ENCODE measurements around the gene BRD3OS.
"Not testable (repeated sequence)": the region's sequence is repeated elsewhere in the genome, so short reads cannot be mapped to it uniquely, and the experiment has no call there.

BRD3OS gene

DNA sequence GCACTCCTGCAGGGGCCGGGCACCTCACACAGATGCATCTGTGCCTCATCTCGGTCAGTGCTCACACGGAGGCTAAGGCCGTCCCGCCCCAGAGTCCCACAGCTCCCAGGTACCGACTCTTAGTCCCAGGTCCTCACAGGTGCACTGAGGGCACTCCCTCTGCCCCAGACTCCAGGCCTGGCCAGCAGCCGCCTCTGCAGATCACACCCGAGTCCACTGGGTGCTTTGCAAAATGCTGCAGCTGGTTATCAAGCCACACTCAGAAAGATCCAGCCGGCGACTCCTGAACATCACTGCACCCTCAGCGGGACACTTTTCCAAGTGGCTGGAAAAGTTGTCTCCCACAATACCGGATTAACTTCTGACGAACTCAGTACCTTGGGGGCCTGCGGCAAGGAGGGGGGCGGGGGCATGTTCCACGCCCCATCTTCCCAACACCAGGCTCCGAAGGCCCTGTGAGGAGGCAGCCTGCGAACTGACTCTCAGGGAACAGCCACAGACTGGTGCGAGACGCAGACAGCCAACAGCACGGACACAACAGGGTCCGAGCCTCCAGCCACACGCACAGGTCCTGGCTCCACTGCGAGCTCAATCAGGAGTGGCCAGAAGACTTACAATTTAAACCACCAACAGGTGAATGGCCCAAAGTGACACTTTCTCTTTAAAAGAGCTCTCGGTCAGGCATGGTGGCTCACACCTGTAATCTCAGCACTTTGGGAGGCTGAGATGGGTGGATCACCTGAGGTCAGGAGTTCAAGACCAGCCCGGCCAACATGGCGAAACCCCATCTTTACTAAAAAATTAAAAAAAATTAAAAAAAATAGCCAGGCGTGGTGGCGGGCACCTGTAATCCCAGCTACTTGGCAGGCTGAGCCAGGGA, 38.5 kb downstream of the BRD3OS start:
- DNase-seq (ENCODE audit: low spot score), result no peak

DNA sequence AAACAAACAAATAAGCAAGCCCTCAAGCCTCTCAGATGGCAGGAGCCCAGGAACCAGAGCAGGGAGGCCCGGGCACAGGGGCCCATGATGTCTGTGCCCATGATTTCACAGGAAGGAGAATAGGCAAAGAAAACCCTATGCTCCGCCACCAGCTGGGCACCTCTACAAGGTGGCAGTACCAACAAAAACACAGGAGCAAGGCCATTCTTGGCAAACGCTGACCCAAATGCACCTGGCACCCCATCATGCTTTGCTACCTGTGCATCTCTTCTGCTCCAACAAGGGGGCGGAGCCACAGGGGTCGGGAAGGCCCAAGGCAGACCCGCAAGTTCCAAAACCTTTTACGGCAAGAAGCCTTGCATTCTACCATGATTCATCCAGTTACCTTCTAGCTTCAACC, 39.4 kb downstream of the BRD3OS start:
- no peak for DNase-seq (ENCODE audit: low spot score)

DNA sequence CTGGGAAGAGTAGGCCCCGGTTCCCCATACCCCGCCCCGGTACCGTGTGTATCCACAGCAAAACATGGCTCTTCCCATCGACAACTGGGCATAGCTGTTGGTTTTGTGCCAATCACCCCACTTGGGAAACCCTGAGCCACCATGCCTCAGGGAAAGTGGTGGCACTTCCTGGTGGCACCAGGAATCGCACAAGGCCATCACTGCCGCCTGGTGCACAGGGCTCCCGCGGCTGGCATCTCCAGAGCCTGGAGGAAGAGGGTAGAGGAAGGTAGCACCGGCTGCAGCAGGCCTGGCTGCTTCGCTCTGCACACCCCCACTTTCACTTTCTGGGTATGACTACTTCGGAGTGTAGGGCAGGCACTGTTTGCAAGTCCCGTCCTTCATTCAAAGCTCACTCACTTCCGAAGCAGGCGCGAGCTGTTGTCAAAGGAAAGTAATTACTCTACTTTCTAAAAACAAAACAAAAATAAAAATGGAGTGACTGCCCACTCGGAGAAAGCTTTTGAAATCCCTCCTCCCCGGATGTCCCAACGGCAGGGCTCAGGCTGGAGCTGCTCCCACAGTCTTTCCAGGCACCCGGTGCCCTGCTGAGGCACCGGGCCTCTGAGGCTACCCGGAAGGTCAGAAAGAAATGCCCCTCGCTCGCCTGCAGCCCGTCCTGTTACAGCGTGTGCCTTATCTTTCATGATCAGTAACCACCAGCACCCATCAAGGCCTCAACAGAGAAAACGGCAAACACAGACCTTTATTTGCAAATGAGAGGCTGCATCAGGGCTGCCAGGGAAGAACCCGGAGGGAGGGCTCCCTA, 40.5 kb downstream of the BRD3OS start:
- peak; percentile 73 for DNase-seq (ENCODE audit: low spot score)

DNA sequence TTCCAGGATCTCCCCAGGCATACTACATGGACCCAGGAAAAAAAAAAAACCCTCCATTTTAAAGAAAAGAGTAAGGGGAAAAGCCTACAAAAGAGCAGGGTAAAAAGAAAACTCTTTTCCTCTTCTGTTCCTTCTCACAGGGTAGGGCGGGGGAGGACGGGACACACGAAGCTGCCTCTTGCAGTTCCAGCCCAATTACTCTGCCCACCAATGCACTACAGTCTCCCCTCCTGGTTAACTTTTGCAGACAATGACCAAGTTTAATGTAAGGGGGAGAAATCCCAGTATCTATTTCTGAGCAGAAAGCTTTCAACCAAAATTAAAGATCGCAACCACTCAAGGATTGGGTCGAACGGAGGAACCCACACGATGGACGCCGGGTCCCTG, 41.2 kb downstream of the BRD3OS start:
- no peak for DNase-seq (ENCODE audit: low spot score)

DNA sequence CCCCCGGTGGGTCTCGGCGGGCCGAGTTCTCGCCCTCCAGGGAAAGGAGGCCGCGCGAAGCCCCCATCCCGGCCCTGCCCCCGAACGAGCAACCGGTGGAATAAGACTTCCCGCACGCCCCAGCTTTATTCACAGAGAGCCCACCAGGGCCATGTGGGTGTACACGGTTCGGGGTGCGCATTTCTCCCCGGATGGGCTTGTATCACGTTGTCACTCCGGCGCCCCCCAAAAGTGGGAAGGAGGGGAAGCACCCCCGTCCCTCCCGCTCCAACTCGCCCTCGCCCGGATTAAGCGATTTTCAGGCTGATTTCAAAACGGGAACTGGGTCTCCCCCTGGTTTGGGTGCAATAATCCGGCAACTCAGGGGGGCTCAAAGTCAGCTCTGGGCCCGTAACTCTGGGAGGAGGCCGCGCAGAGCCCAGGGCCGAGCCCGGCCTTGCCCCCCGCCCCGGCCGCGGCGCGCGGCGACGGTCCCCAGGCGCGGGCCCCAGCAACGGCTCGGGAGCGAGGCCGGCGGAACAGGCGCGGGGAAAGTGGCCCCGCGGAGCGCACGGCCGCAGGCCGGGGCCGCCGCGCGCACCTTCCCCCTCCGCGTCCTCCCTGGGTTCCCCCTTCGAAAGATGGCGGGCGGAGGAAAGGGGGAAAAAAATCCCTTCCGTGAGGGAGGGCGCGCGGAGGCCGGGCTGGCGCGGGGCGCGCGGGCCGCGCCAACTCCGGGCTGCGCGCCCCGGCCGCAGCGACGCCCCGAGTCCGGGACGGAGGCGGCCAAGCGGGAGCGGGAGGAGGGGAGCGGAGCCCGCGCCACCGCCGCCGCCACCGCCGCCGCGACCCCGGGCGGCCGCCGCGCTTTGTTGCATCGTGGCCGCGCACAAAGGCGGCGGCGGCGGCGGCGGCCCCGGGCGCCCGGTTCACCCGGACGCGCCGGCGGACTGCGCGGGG, 41.9 kb downstream of the BRD3OS start:
- peak; percentile 37 for DNase-seq (ENCODE audit: low spot score)

DNA sequence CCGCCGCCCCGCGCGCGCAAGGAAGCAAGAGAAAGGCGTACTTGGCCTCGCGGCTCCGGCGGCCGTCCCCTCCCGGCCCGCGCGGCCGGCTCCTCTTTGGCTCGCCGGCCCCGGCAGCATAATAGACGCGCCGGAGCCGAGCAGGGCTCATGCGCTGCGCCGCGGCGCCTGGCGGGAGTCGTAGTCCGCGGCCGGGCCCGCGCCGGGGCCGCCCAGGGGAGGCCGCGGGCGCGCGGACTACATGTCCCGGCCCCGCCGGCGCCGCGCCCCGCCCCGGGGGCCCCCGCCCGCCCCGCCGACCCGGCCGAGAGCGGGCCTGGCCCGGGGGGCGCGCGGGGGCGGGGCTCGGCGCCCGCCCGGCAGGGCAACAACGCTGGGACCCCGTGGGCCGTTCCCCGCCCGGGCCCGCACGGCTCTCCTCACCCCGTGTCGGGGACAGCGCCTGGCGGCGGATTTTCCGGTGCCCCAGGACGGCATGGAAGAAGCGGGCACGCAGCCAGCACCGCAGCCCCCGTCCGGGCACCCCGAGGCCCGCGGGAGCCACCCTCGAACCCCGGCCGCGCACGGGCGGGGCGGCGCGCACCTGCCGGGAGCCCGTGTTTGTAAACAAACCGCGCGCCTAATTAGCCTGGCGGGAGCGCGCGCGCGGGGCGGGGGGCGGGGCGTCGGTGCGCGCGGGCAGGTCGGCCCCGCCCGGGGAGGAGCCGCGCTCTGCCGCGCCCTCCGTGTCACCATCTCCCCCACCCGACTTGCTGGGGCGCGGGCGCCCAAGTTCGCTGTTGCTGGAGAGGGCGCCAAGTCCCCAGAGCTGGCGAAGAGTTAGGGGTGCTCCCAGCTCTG, 42.8 kb downstream of the BRD3OS start, which contains the start of gene BRD3:
TSS of gene BRD3 (minus strand) at position 123 of the 840 bp plus-strand sequence. CDS start 14,549 bp downstream, outside the sequence.
- DNase-seq (ENCODE audit: low spot score), result peak; percentile 93

GRCh38 chr9:134068744-134069479, 43.6 kb downstream of the BRD3OS start:
- DNase-seq (ENCODE audit: low spot score), result no peak

DNA sequence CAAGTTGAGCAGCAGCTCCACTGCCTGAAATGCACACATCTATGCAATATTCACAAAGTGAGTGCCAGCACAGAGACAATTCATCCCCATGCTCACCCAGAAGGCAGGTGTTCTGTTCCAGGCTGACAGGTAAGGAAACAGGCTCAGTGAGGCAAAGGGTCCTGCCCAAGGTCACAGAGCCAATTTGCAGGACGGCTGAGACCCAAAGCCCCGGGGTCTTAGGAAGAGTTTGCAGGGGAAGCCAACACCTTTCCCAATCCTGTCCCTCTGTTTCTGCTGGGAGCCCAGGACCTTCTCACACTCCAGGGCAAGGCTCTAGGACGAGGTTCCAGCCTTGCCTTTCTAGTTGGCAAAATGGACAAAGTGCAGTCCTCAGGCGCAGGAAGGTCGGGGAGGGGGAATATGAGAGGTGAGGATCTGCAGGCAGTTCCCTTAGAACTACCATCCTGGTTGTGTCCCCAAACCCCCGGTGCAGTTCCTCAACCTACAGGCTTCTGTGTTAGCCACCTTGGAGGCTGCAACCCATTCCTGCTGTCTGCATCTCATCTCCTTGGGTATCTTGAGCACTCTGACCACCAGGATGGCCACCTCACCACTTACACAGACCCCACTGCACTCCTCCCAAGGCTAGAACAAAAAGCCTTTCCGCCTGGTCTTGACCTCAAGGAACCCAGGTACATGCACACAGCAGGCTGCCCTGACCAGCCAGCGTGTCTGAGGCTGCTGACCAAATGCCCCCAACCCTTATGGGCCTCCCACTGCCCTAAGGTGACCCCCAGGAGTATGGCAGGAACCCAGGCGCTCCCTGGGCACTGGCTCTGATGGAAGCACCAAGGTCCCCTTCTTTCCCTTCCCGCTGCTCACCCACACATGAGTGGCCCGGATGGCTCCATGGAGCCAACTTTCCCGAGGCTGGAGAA, 44.5 kb downstream of the BRD3OS start:
- no peak for DNase-seq (ENCODE audit: low spot score)

DNA sequence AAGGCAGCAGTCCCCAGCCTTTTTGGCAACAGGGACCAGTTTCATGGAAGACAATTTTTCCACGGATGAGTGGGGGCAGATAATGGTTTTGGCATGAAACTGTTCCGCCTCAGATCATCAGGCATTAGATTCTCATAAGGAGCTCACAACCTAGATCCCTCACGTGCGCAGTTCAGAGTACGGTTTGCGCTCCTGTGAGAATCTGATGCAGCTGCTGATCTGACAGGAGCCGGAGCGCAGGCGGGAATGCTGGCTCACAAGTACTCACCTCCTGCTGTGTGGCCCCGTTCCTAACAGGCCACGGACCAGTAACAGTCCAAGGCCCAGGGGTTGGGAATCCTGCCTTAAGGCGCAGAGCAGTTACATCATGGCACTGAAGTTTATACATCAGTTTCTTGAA, 45.9 kb downstream of the BRD3OS start:
- no peak for DNase-seq (ENCODE audit: low spot score)

DNA sequence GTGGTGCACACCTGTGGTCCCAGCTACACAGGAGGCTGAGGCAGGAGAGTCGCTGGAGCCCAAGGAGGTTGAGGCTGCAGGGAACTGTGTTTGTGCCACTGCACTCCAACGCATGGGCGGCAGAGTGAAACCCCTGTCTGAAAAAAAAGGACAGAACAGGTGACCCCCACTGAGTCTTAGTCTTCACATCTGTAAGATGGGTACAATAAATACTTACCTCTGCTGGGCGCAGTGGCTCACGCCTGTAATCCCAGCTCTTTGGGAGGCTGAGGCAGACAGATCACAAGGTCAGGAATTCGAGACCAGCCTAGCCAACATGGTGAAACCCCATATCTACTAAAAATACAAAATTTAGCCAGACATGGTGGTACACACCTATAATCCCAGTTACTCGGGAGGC, 47.4 kb downstream of the BRD3OS start:
- DNase-seq (ENCODE audit: low spot score), result not testable (repeated sequence)

GRCh38 chr9:134073500-134073899, 48.2 kb downstream of the BRD3OS start:
- DNase-seq (ENCODE audit: low spot score), result no peak

DNA sequence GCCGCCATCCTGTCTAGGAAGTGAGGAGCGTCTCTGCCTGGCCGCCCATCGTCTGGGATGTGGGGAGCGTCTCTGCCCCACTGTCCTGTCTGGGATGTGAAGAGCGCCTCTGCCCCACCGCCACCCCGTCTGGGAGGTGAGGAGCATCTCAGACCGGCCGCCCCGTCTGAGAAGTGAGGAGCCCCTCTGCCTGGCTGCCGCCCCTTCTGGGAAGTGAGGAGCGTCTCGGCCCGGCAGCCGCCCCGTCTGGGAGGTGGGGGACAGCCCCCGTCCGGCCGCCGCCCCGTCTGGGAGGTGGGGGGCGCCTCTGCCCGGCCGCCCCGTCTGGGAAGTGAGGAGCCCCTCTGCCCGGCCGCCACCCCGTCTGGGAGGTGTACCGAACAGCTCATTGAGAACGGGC, 50.4 kb downstream of the BRD3OS start:
- DNase-seq (ENCODE audit: low spot score), result not testable (repeated sequence)

DNA sequence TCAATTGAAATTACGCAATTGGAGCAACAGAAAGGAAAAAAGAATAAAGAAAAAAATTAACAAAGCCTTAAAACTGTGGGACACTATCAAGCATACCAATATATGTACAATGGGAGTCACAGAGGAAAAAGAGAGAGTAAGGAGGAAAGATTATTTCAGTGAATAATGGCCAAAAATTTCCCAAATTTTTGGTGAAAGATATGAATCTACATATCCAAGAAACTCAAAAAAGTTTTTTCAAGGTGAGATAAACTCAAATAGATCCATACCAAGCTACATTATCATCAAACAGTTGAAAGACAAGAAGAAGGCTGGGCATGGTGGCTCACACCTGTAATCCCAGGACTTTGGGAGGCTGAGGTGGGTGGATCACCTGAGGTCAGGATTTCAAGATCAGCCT, 51.4 kb downstream of the BRD3OS start:
- DNase-seq (ENCODE audit: low spot score), result no peak

Data from germinal center (tissue), 1 donor.